Neuronal stem cell (in vitro differentiated cells): ENCODE measurements around the gene AGPAT2.

ENCODE experiments used
- DNase-seq: peaks from one replicate; pipeline ENCODE4 v3.0.0-alpha.2; 2013; ENCODE audit warnings: low spot score
- H2AFZ ChIP-seq: one replicate; pipeline ENCODE4 v1.6.1; 2013; ENCODE audit warnings: mild to moderate bottlenecking, low read length, inconsistent platforms
- H2AK5ac ChIP-seq: 2 replicates; pipeline ENCODE4 v1.6.1; 2013; ENCODE audit warnings: low read depth, mild to moderate bottlenecking, inconsistent platforms, low read length, moderate library complexity, mixed read lengths
- H2BK120ac ChIP-seq: 2 replicates; pipeline ENCODE4 v1.6.1; 2013; ENCODE audit warnings: low read depth, mild to moderate bottlenecking, inconsistent platforms, low read length, moderate library complexity, mixed read lengths
- H2BK12ac ChIP-seq: one replicate; pipeline ENCODE4 v1.6.1; 2013; ENCODE audit warnings: low read length, inconsistent platforms
- H2BK15ac ChIP-seq: 2 replicates; pipeline ENCODE4 v1.6.1; 2013; ENCODE audit warnings: mild to moderate bottlenecking, low read length, inconsistent platforms, mixed read lengths
- H2BK5ac ChIP-seq: one replicate; pipeline ENCODE4 v1.6.1; 2013; ENCODE audit warnings: inconsistent platforms, mild to moderate bottlenecking, low read length, moderate library complexity
- H3K14ac ChIP-seq: one replicate; pipeline ENCODE4 v1.6.1; 2013; ENCODE audit warnings: low read length, inconsistent platforms
- H3K18ac ChIP-seq: 2 replicates; pipeline ENCODE4 v1.6.1; 2013; ENCODE audit warnings: low read length, inconsistent platforms
- H3K23ac ChIP-seq: 2 replicates; pipeline ENCODE4 v1.6.1; 2013; ENCODE audit warnings: low read depth, mild to moderate bottlenecking, mixed read lengths, low read length, inconsistent platforms; ENCODE audit not compliant: poor library complexity
- H3K27ac ChIP-seq: replicated peaks from 3 replicates; pipeline ENCODE4 v1.5.1; 2013; ENCODE audit warnings: low read length, inconsistent platforms
- H3K27me3 ChIP-seq, 3 experiments: 2 replicates each; pipeline ENCODE4 v1.6.1; 2013; ENCODE audit warnings: low read length in 3 of 3, mild to moderate bottlenecking in 2 of 3, inconsistent platforms in 1 of 3, low read depth in 1 of 3, mixed read lengths in 1 of 3, moderate library complexity in 1 of 3; ENCODE audit not compliant: control insufficient read depth in 3 of 3, insufficient read depth in 3 of 3
- H3K36me3 ChIP-seq, 2 donors: replicated peaks in 1 of 2; 2 replicates each; pipeline ENCODE4 v1.6.1; 2013; ENCODE audit warnings: low read length in 2 of 2; ENCODE audit not compliant: control insufficient read depth in 2 of 2, insufficient read depth in 2 of 2
- H3K4ac ChIP-seq: 2 replicates; pipeline ENCODE4 v1.6.1; 2013; ENCODE audit warnings: inconsistent platforms, mild to moderate bottlenecking, low read length, moderate library complexity
- H3K4me1 ChIP-seq, 2 donors: 1 replicate in 1 of 2; 2 replicates in 1 of 2; pipeline ENCODE4 v1.6.1; 2013; ENCODE audit warnings: low read length in 2 of 2, low read depth in 1 of 2; ENCODE audit not compliant: control insufficient read depth in 2 of 2, insufficient read depth in 1 of 2
- H3K4me2 ChIP-seq: one replicate; pipeline ENCODE4 v1.6.1; 2013; ENCODE audit warnings: mild to moderate bottlenecking, low read length, inconsistent platforms; ENCODE audit not compliant: insufficient read depth, poor library complexity, severe bottlenecking
- H3K4me3 ChIP-seq, 2 donors: 2 replicates each; pipeline ENCODE4 v1.5.1; 2013; ENCODE audit warnings: low read length in 2 of 2, mild to moderate bottlenecking in 2 of 2, inconsistent platforms in 1 of 2, moderate library complexity in 1 of 2
- H3K79me1 ChIP-seq: one replicate; pipeline ENCODE4 v1.6.1; 2013; ENCODE audit warnings: low read depth, mild to moderate bottlenecking, inconsistent platforms, low read length, moderate library complexity
- H3K9ac ChIP-seq: one replicate; pipeline ENCODE4 v1.6.1; 2013; ENCODE audit warnings: mild to moderate bottlenecking, low read depth, low read length, inconsistent platforms; ENCODE audit not compliant: poor library complexity
- H3K9me3 ChIP-seq, 2 donors: replicated peaks in 1 of 2; 2 replicates each; pipeline versions ENCODE3 to v1.6.1; 2013; ENCODE audit warnings: low read length in 2 of 2, mild to moderate bottlenecking in 2 of 2, inconsistent platforms in 1 of 2, low read depth in 1 of 2, mixed read lengths in 1 of 2, moderate library complexity in 1 of 2; ENCODE audit not compliant: control insufficient read depth in 2 of 2, insufficient read depth in 1 of 2
- H4K8ac ChIP-seq: one replicate; pipeline ENCODE4 v1.6.1; 2013; ENCODE audit warnings: low read depth, mild to moderate bottlenecking, inconsistent platforms, low read length, moderate library complexity
- H4K91ac ChIP-seq: one replicate; pipeline ENCODE4 v1.6.1; 2013; ENCODE audit warnings: low read length, low read depth, mild to moderate bottlenecking, inconsistent platforms; ENCODE audit not compliant: poor library complexity
- WGBS, 2 donors: extraction: QIAGEN DNeasy Blood & Tissue Kit; methylation state at CpG; one replicate each; pipeline ENCODE4 v1.1.7; 2013; ENCODE audit warnings: missing lambda C conversion rate in 2 of 2, mixed read lengths in 1 of 2; ENCODE audit not compliant: insufficient read length in 2 of 2, insufficient replicate concordance in 1 of 2; ENCODE audit errors: extremely low coverage in 2 of 2; 5-methylcytosine and 5-hydroxymethylcytosine counted together

Gene AGPAT2

DNA sequence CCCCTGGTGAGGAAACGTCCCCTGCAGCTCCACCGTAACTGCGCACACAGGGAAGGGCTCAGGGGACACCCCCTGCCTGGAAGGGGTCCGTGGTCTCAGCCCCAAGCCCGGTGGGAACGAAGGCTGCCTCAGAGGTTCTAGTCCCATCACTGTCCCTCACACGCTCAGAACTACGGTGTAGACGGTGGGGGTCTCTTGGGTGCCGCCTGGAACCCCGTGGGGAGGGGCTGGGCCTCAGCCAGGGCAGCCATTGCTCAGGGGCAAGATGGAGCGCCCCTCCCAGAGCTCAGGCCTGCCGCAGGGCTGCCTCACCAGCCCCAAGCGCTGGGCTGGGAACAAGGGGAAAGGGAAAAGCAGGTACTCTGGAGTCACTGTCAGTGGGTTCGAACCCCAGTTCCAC lies 2.9 kb downstream of the AGPAT2 start:
- Histone ChIP-seq H3K14ac (peak overlapping the region; percentile 63), H3K36me3 (no peaks in the 10 kb centered on the region), H3K9ac (no peak overlapping the region), H2BK5ac (no peak overlapping the region), H3K27me3 (peaks cover 8 to 46% (median 42%) of the 10 kb centered on the region in 3 experiments), H3K4me1 (peaks cover 8 to 15% of the 10 kb centered on the region in 2 donors), H2AK5ac (peak overlapping the region; percentile 25), H3K4me3 (no peak overlapping the region), H3K9me3 (no peaks in the 10 kb centered on the region), H4K91ac (no peak overlapping the region), H3K27ac (no peak overlapping the region), H2BK15ac (peak overlapping the region; percentile 63), H3K79me1 (no peaks in the 10 kb centered on the region), H4K8ac (peak overlapping the region; percentile 45), H3K4ac (no peak overlapping the region), H2AFZ (no peak overlapping the region), H3K4me2 (no peak overlapping the region), H2BK120ac (no peak overlapping the region), H2BK12ac (no peak overlapping the region), H3K23ac (peak overlapping the region; percentile 25), H3K18ac (no peak overlapping the region)
- WGBS, 2 donors = no CpG with 5 or more reads among the region's 15 CpGs
- no peak for DNase-seq

DNA sequence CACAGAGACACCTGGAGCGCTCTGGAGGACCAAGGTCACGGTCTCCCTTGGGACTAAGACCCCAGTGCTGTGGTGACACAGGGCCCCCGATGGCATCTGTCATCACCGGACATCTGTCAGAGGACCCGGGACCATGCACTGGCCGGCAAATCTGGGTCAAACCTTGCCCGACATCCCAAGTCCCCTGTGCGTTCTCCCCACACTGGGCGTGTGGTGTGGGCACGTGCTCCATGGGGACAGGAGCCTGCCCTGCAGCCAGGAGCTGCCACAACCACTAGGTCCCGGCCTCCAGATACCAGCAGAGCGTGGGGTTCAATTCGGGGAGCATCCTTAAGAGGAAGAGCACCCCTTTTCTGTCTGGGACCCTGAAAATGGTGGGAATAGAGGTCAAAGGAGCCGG lies 3.5 kb downstream of the AGPAT2 start:
- Histone ChIP-seq H2BK120ac (no peak overlapping the region), H3K79me1 (no peaks in the 10 kb centered on the region), H2AFZ (no peak overlapping the region), H4K8ac (no peak overlapping the region), H3K36me3 (no peaks in the 10 kb centered on the region), H2BK5ac (no peak overlapping the region), H3K18ac (no peak overlapping the region), H3K14ac (no peak overlapping the region), H4K91ac (no peak overlapping the region), H3K23ac (peak overlapping the region; percentile 55), H3K9ac (no peak overlapping the region), H3K9me3 (no peaks in the 10 kb centered on the region), H2BK12ac (no peak overlapping the region), H3K27ac (no peak overlapping the region), H2AK5ac (peak overlapping the region; percentile 92), H3K4me3 (no peak overlapping the region), H2BK15ac (peak overlapping the region; percentile 49), H3K4ac (no peak overlapping the region), H3K4me1 (peaks cover 8 to 15% of the 10 kb centered on the region in 2 donors), H3K4me2 (no peak overlapping the region), H3K27me3 (peaks cover 8 to 41% (median 36%) of the 10 kb centered on the region in 3 experiments)
- DNase-seq = no peak
- WGBS, 2 donors = no CpG with 5 or more reads among the region's 14 CpGs

DNA sequence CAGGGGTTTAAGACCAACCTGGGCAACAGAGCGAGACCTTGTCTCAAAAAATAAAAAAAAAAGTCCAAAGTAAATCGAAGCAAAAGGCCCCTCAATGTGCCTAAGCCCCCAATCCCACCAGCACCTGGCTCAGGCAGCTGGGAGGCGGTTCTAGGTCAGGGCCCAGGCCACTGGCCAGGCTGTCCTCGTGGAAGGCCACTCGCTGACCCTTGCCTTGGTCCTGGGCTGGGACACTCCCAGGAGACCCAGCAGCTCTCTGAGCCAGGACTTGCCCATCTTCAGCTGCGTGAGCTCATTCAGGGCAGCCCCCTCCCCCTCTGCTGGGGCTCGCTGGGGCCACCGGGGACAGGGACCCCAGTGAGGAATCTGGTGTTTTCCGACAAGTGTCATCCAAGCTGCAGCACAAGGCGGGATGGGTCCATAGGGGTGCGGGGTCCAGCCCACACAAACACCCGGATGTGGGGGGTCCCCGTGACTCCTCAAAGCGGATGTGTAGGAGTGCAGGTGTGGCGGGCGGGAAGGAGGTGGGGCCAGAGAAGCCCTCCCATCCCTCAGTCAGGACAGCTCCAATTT lies 4.0 kb downstream of the AGPAT2 start:
- Histone ChIP-seq H3K14ac (peak overlapping the region; percentile 3), H2BK12ac (peak overlapping the region; percentile 22), H2AFZ (no peak overlapping the region), H3K9me3 (no peaks in the 10 kb centered on the region), H3K23ac (peak overlapping the region; percentile 55), H2AK5ac (peak overlapping the region; percentile 92), H2BK5ac (no peak overlapping the region), H3K4me1 (peaks cover 8 to 15% of the 10 kb centered on the region in 2 donors), H4K91ac (no peak overlapping the region), H4K8ac (no peak overlapping the region), H3K79me1 (no peaks in the 10 kb centered on the region), H3K36me3 (no peaks in the 10 kb centered on the region), H3K9ac (no peak overlapping the region), H2BK120ac (no peak overlapping the region), H3K27me3 (peaks cover 8 to 36% (median 32%) of the 10 kb centered on the region in 3 experiments), H3K4me2 (no peak overlapping the region), H3K4me3 (no peak overlapping the region), H2BK15ac (peak overlapping the region; percentile 49), H3K27ac (no peak overlapping the region), H3K4ac (no peak overlapping the region), H3K18ac (peak overlapping the region; percentile 64)
- WGBS, 2 donors = no CpG with 5 or more reads among the region's 16 CpGs
- DNase-seq = no peak

DNA sequence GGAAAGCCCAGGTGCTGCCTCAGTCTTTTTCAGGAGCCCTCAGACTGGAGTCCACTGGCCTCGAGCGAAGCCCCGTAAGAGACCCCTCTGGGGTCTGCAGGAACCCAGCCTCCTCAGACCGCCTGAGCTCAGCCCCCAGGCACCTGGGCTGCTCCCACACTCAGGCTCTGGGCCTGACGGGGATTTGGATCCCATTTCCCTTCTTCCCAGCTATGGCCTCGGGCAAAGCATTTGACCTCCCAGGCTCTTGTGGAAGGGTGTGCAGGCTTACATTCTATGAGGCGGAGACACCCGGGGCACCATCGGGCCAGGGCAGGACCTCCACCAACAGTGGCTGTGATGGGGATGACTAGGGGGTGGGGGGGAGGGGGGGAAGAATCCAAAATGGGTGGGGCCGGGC lies 4.5 kb downstream of the AGPAT2 start:
- Histone ChIP-seq H4K8ac (no peak overlapping the region), H2BK12ac (no peak overlapping the region), H3K23ac (no peak overlapping the region), H3K4me2 (no peak overlapping the region), H3K27ac (no peak overlapping the region), H3K27me3 (peaks cover 5 to 31% (median 27%) of the 10 kb centered on the region in 3 experiments), H3K14ac (peak overlapping the region; percentile 38), H3K9me3 (no peaks in the 10 kb centered on the region), H4K91ac (no peak overlapping the region), H2AK5ac (peak overlapping the region; percentile 63), H3K4me1 (peaks cover 8 to 15% of the 10 kb centered on the region in 2 donors), H3K4me3 (no peak overlapping the region), H3K18ac (peak overlapping the region; percentile 38), H3K9ac (no peak overlapping the region), H2BK120ac (no peak overlapping the region), H2BK15ac (peak overlapping the region; percentile 81), H2BK5ac (no peak overlapping the region), H3K79me1 (no peaks in the 10 kb centered on the region), H2AFZ (no peak overlapping the region), H3K4ac (no peak overlapping the region), H3K36me3 (no peaks in the 10 kb centered on the region)
- no CpG with 5 or more reads among the region's 10 CpGs for WGBS, 2 donors
- DNase-seq = no peak
